ENCODE data around the gene VPS25. TPM values are rescaled to one million over a fixed set of nuclear protein-coding genes. Genes with fewer than 3 reads are reported as not detected.

The VPS25 gene
- total RNA-seq, 4 donors from 2014 or later: 36.8 to 70.7 (median 51.7) TPM

GRCh38 chr17:42743595-42744282 lies 29.5 kb upstream of the VPS25 start:
- Histone ChIP-seq H3K27ac (peak overlapping the region; percentile 96), H3K36me3 (no peaks in the 10 kb centered on the region), H3K9me3 (no peaks in the 10 kb centered on the region), H3K4me3 (peak overlapping the region; percentile 71 to 78), H3K27me3 (no peaks in the 10 kb centered on the region), H3K4me1 (peaks cover 0 to 4% of the 10 kb centered on the region in 2 donors)
- no peak for DNase-seq
- intact Hi-C loops (cut with DNase I; ENCODE audit: low total_unique reads): no loop called here
- peak in 2 of 4 experiments; percentile 10 to 19 for TF ChIP-seq CTCF (IDR thresholded peaks at IDR 0.05)
- TF ChIP-seq POLR2A (IDR thresholded peaks at IDR 0.05): no peak

GRCh38 chr17:42744283-42744805 lies 28.9 kb upstream of the VPS25 start:
- intact Hi-C loops (cut with DNase I; ENCODE audit: low total_unique reads): no loop called here

GRCh38 chr17:42744806-42745617 lies 28.2 kb upstream of the VPS25 start, which contains the start of gene EZH1:
TSS of gene EZH1 (minus strand) at chr17:42745040. CDS start at chr17:42728941, 16,099 bp downstream.
- intact Hi-C loops (cut with DNase I; ENCODE audit: low total_unique reads): no loop called here
- TF ChIP-seq CTCF (IDR thresholded peaks at IDR 0.05) (peak in 2 of 4 experiments; percentile 34 to 51), POLR2A (IDR thresholded peaks at IDR 0.05) (peak; percentile 84 to 91)
- peak within 1 kb of the TSS; percentile 96 for H3K27ac ChIP-seq

More at GRCh38 chr17:42744283-42744805, 28.9 kb upstream of the VPS25 start:
- Histone ChIP-seq H3K4me3 (peak overlapping the region; percentile 71 to 78), H3K27me3 (no peaks in the 10 kb centered on the region), H3K9me3 (no peaks in the 10 kb centered on the region), H3K4me1 (peaks cover 0 to 4% of the 10 kb centered on the region in 2 donors), H3K27ac (peak overlapping the region; percentile 96), H3K36me3 (no peaks in the 10 kb centered on the region)
- peak in 1 of 2 donors; percentile 78 for DNase-seq
- TF ChIP-seq POLR2A (IDR thresholded peaks at IDR 0.05) (no peak), CTCF (IDR thresholded peaks at IDR 0.05) (no peak)

GRCh38 chr17:42748202-42748907 lies 24.9 kb upstream of the VPS25 start:
- Histone ChIP-seq H3K27ac (peak overlapping the region; percentile 24 to 45), H3K4me1 (peaks cover 0 to 4% of the 10 kb centered on the region in 2 donors), H3K4me3 (no peak overlapping the region), H3K36me3 (no peaks in the 10 kb centered on the region), H3K9me3 (no peaks in the 10 kb centered on the region), H3K27me3 (no peaks in the 10 kb centered on the region)
- intact Hi-C loops (cut with DNase I; ENCODE audit: low total_unique reads): no loop called here
- no peak for TF ChIP-seq CTCF (IDR thresholded peaks at IDR 0.05)
- TF ChIP-seq POLR2A (IDR thresholded peaks at IDR 0.05): no peak
- DNase-seq: peak in 1 of 2 donors; percentile 36

More at GRCh38 chr17:42744806-42745617, 28.2 kb upstream of the VPS25 start, which contains the start of gene EZH1:
- Histone ChIP-seq H3K27me3 (no peaks in the 10 kb centered on the region), H3K4me3 (peak within 1 kb of the TSS; percentile 71 to 78), H3K9me3 (no peaks in the 10 kb centered on the region), H3K4me1 (peaks cover 0 to 4% of the 10 kb centered on the region in 2 donors), H3K36me3 (no peaks in the 10 kb centered on the region)
- DNase-seq: peak; percentile 88 to 93
